GM19351 (cell line): Measurements from ENCODE around the gene CGREF1.

Experiments
- ATAC-seq: cut with Tn5 transposase; IDR thresholded peaks from one replicate; pipeline ENCODE4 v1.9.1; 2021; ENCODE audit warnings: mild to moderate bottlenecking, moderate library complexity; ENCODE audit not compliant: unreplicated experiment

The CGREF1 gene

GRCh38 chr2:27051902-27052645 is 66.9 kb downstream of the CGREF1 start:
- no peak for ATAC-seq

GRCh38 chr2:27050996-27051901 is 67.7 kb downstream of the CGREF1 start, which contains the start of gene AGBL5:
TSS of gene AGBL5 (plus strand) at chr2:27051668. CDS start at chr2:27052959, 1,291 bp downstream.
- peak; percentile 72 for ATAC-seq
